HCT116 (cell line): ENCODE data around the gene PPP1R16B. TPM values are rescaled to one million over a fixed set of nuclear protein-coding genes. Genes with fewer than 3 reads are reported as not detected.

Experiments used
- ATAC-seq: fragments of 200-7000 bp; cut with Tn5 transposase; 2 replicates; pipeline ENCODE4 v1.9.1; 2020; ENCODE audit warnings: mild to moderate bottlenecking, moderate library complexity
- BruUV-seq: library from RNA; stranded (reverse); fragments of 400-500 nt; replicated peaks from 2 replicates; lab custom pipeline; 2021; lab: Mats Ljungman, UMichigan
- CTCF ChIA-PET: fragments of 300-600 bp; sonication (Branson Sonifier 250); formaldehyde crosslinking; loops from one replicate; lab custom pipeline; 2021; ENCODE audit warnings: antibody characterized with exemption; lab: Charles Lee
- POLR2A ChIA-PET: fragments of 300-600, 350-600 bp; sonication (Branson Sonifier 250); formaldehyde crosslinking; loops from one replicate; lab custom pipeline; 2021; ENCODE audit warnings: antibody characterized with exemption; lab: Charles Lee
- RAD21 ChIA-PET, 2 experiments: fragments of 300-600 bp; sonication (Branson Sonifier 250); formaldehyde crosslinking; loops; one replicate each; lab custom pipeline; 2023; ENCODE audit warnings: low total read pairs in 2 of 2; ENCODE audit not compliant: uncharacterized antibody in 2 of 2, unreplicated experiment in 2 of 2, low non-redundant PET in 1 of 2; lab: Charles Lee
- DNase-seq: peaks from one replicate; pipeline ENCODE4 v3.0.0-alpha.2; 2010; ENCODE audit warnings: low read depth, low spot score
- H2AFZ ChIP-seq: fragments of 200-600 bp; shearing (Covaris generic), sonication (generic); 2 replicates; pipeline ENCODE4 v1.6.1; 2017; ENCODE audit warnings: low read depth, mixed run types, mixed read lengths, antibody characterized with exemption, low read length; ENCODE audit not compliant: poor library complexity, severe bottlenecking
- H3K27ac ChIP-seq: 2 replicates; pipeline ENCODE4 v1.5.1; 2012; ENCODE audit warnings: low read depth, low read length
- H3K27me3 ChIP-seq: fragments of 200-600 bp; sonication (generic); 2 replicates; pipeline ENCODE4 v1.6.1; 2016; ENCODE audit warnings: mixed run types, low read length, mixed read lengths; ENCODE audit not compliant: insufficient read depth
- H3K36me3 ChIP-seq, 2 experiments: fragments of 200-500 bp in 1 of 2; fragments of 200-600 bp in 1 of 2; sonication (Bioruptor generic) in 1 of 2; sonication (generic) in 1 of 2; 2 replicates each; pipeline versions ENCODE4 v1.5.1 to v1.6.1; 2014 to 2016; ENCODE audit warnings: low read length in 2 of 2, inconsistent platforms in 1 of 2, mixed read lengths in 1 of 2, mixed run types in 1 of 2; ENCODE audit not compliant: insufficient read depth in 2 of 2, control insufficient read depth in 1 of 2
- H3K4me1 ChIP-seq, 2 experiments: fragments of 200-600 bp in 1 of 2; sonication (generic) in 1 of 2; 2 replicates each; pipeline versions ENCODE4 v1.5.1 to v1.6.1; 2012 to 2017; ENCODE audit warnings: low read length in 2 of 2, inconsistent platforms in 1 of 2, mild to moderate bottlenecking in 1 of 2, mixed read lengths in 1 of 2, mixed run types in 1 of 2, moderate library complexity in 1 of 2; ENCODE audit not compliant: insufficient read depth in 2 of 2, control insufficient read depth in 1 of 2
- H3K4me2 ChIP-seq: fragments of 200-600 bp; sonication (generic); 2 replicates; pipeline ENCODE4 v1.6.1; 2017; ENCODE audit warnings: mixed run types, low read length, mixed read lengths
- H3K4me3 ChIP-seq, 2 experiments: fragments of 200-600 bp in 1 of 2; sonication (generic) in 1 of 2; replicated peaks in 1 of 2; 2 replicates each; pipeline ENCODE4 v1.5.1; 2011 to 2016; ENCODE audit warnings: low read length in 2 of 2, control low read depth in 1 of 2, low read depth in 1 of 2, mild to moderate bottlenecking in 1 of 2, mixed read lengths in 1 of 2, mixed run types in 1 of 2
- H3K79me2 ChIP-seq: fragments of 200-600 bp; sonication (generic); 2 replicates; pipeline ENCODE4 v1.6.1; 2017; ENCODE audit warnings: mild to moderate bottlenecking, mixed run types, low read length, moderate library complexity, mixed read lengths; ENCODE audit not compliant: insufficient read depth
- H3K9ac ChIP-seq: fragments of 200-600 bp; sonication (generic); 2 replicates; pipeline ENCODE4 v1.6.1; 2016; ENCODE audit warnings: low read length, mixed read lengths
- H3K9me2 ChIP-seq: fragments of 200-600 bp; sonication (generic), shearing (Covaris generic); 2 replicates; pipeline ENCODE4 v1.6.1; 2017; ENCODE audit warnings: mixed run types, mild to moderate bottlenecking, moderate library complexity; ENCODE audit not compliant: insufficient read depth
- H3K9me3 ChIP-seq, 2 experiments: fragments of 200-500 bp in 1 of 2; fragments of 200-600 bp in 1 of 2; sonication (Bioruptor generic) in 1 of 2; sonication (generic) in 1 of 2; 2 replicates each; pipeline ENCODE4 v1.6.1; 2014 to 2017; ENCODE audit warnings: low read length in 2 of 2, mixed read lengths in 2 of 2, inconsistent platforms in 1 of 2, low read depth in 1 of 2, mild to moderate bottlenecking in 1 of 2, mixed run types in 1 of 2, moderate library complexity in 1 of 2; ENCODE audit not compliant: control insufficient read depth in 1 of 2, insufficient read depth in 1 of 2
- H4K20me1 ChIP-seq: fragments of 200-600 bp; sonication (generic), shearing (Covaris generic); 2 replicates; pipeline ENCODE4 v1.6.1; 2017; ENCODE audit warnings: mixed run types, mild to moderate bottlenecking, moderate library complexity; ENCODE audit not compliant: insufficient read depth
- ATF3 ChIP-seq: IDR thresholded peaks from 2 replicates; pipeline ENCODE4 v1.6.1; 2012
- CBX3 ChIP-seq: IDR thresholded peaks from 2 replicates; pipeline ENCODE4 v1.6.1; 2012; ENCODE audit warnings: low read depth
- CEBPB ChIP-seq: IDR thresholded peaks from 2 replicates; pipeline ENCODE4 v1.6.1; 2012; ENCODE audit warnings: low read depth
- FOSL1 ChIP-seq: IDR thresholded peaks from 2 replicates; pipeline ENCODE4 v1.6.1; 2012; ENCODE audit warnings: low read depth
- JUND ChIP-seq: IDR thresholded peaks from 2 replicates; pipeline ENCODE4 v1.6.1; 2012
- MAX ChIP-seq: IDR thresholded peaks from 2 replicates; pipeline ENCODE4 v1.6.1; 2012
- POLR2A ChIP-seq: IDR thresholded peaks from 2 replicates; pipeline ENCODE4 v1.7.0; 2011; ENCODE audit warnings: borderline replicate concordance; ENCODE audit not compliant: insufficient read depth, insufficient read length; ENCODE audit errors: extremely low read depth
- POLR2AphosphoS5 ChIP-seq: IDR thresholded peaks from 2 replicates; pipeline ENCODE4 v1.6.1; 2011; ENCODE audit warnings: mild to moderate bottlenecking, low read depth, low read length, moderate library complexity
- RAD21 ChIP-seq: IDR thresholded peaks from 2 replicates; pipeline ENCODE4 v1.6.1; 2012; ENCODE audit warnings: low read depth, mild to moderate bottlenecking
- REST ChIP-seq: IDR thresholded peaks from 2 replicates; pipeline ENCODE4 v1.6.1; 2012; ENCODE audit warnings: low read depth
- SIN3A ChIP-seq: IDR thresholded peaks from 2 replicates; pipeline ENCODE4 v1.6.1; 2012; ENCODE audit warnings: low read depth
- SP1 ChIP-seq: IDR thresholded peaks from 2 replicates; pipeline ENCODE4 v1.6.1; 2012; ENCODE audit warnings: low read depth
- SRF ChIP-seq: IDR thresholded peaks from 2 replicates; pipeline ENCODE4 v1.6.1; 2012; ENCODE audit warnings: low read depth
- TCF7L2 ChIP-seq: IDR thresholded peaks from 2 replicates; pipeline ENCODE4 v1.7.0; 2011; ENCODE audit warnings: borderline replicate concordance, inconsistent platforms; ENCODE audit not compliant: insufficient read depth, insufficient read length; ENCODE audit errors: extremely low read depth
- YY1 ChIP-seq: IDR thresholded peaks from 2 replicates; pipeline ENCODE4 v1.6.1; 2011; ENCODE audit warnings: low read length, low read depth, moderate library complexity, mild to moderate bottlenecking; ENCODE audit not compliant: insufficient replicate concordance; ENCODE audit errors: extremely low read depth
- ZBTB33 ChIP-seq: IDR thresholded peaks from 2 replicates; pipeline ENCODE4 v1.6.1; 2011; ENCODE audit warnings: mild to moderate bottlenecking, low read length, moderate library complexity; ENCODE audit not compliant: insufficient replicate concordance; ENCODE audit errors: extremely low read depth
- ZFX ChIP-seq: fragments of 450-650 bp; IDR thresholded peaks from 2 replicates; pipeline ENCODE4 v1.6.1; 2017
- ZNF274 ChIP-seq: fragments of 200-500 bp; sonication (Bioruptor generic); IDR thresholded peaks from 2 replicates; pipeline ENCODE4 v1.6.1; 2014; ENCODE audit warnings: mild to moderate bottlenecking, low read depth, low read length, inconsistent platforms
- intact Hi-C: fragments of 100-400 bp; cut with micrococcal nuclease; formaldehyde crosslinking; loops from 2 replicates; pipeline ENCODE4 v1.10.0; 2022
- total RNA-seq: library from RNA; stranded (reverse); gene quantifications from one replicate; pipeline ENCODE4 v1.2.1, GENCODE V29; 2021; ENCODE audit not compliant: unreplicated experiment

The PPP1R16B gene
- total RNA-seq, 1 experiment from 2014 or later = 0.52 TPM

GRCh38 chr20:38835792-38836191 is 30.3 kb downstream of the PPP1R16B start:
- no peak overlapping the region for H2AFZ ChIP-seq
- no peaks in the 10 kb centered on the region for H3K36me3 ChIP-seq
- ChIA-PET CTCF (no interaction called here), RAD21 (no interaction called here), POLR2A (no interaction called here)
- no peak overlapping the region for H3K27ac ChIP-seq
- H3K27me3 ChIP-seq = peaks cover 7% of the 10 kb centered on the region; the same call in 1 of the 2 replicates
- H3K4me1 ChIP-seq = no peaks in the 10 kb centered on the region
- H3K4me2 ChIP-seq = no peak overlapping the region
- DNase-seq = no peak
- no peak for ATAC-seq
- H3K9me2 ChIP-seq = no peaks in the 10 kb centered on the region
- BruUV-seq = no TSS peak
- no peaks in the 10 kb centered on the region for H3K79me2 ChIP-seq
- TF ChIP-seq ZBTB33 (no peak), SP1 (no peak), ATF3 (no peak), TCF7L2 (no peak), FOSL1 (no peak), ZFX (no peak), YY1 (no peak), POLR2AphosphoS5 (no peak), JUND (no peak), MAX (no peak), SRF (no peak), RAD21 (no peak), CBX3 (no peak), POLR2A (no peak), SIN3A (no peak), CEBPB (no peak), REST (no peak), ZNF274 (no peak)
- no peaks in the 10 kb centered on the region for H3K9me3 ChIP-seq
- no peak overlapping the region for H3K9ac ChIP-seq
- H3K4me3 ChIP-seq = no peak overlapping the region
- intact Hi-C loops = no loop called here
- no peaks in the 10 kb centered on the region for H4K20me1 ChIP-seq
